Measurements from ENCODE around the gene KIRREL3.

Gene KIRREL3

DNA sequence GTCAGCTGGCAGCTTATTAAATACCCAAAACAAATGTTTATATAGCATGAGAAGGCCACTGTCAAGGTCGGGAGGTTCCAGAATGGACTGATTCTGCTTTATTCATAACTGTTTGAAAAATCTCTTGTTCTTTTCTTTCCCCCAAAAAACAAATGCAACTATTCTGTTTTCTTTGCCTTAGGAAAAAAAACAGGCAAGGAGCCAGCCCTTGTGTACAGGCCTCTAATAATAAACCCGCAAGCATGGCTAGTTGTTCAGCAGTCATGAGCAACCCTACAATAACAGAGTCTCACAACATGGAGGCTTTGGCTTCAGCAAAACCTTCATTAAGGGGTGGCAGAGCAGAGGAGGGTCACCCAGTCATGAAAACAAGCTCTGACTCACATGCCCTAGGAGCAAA is 191.7 kb downstream of the KIRREL3 start:
- no peak for DNase-seq (ENCODE audit: low read depth in 1 of 2, low spot score in 1 of 2)
- Histone ChIP-seq H3K27ac (replicated peaks) (no peak overlapping the region), H3K4me3 (replicated peaks; ENCODE audit: insufficient read depth, low read length) (no peak overlapping the region), H3K27me3 (ENCODE audit: insufficient read depth, poor library complexity, severe bottlenecking) (peaks cover 3% of the 10 kb centered on the region)
- TF ChIP-seq SPI1 (IDR thresholded peaks at IDR 0.05; ENCODE audit: borderline replicate concordance, low read depth): no peak
- TF ChIP-seq, protein P1, sequence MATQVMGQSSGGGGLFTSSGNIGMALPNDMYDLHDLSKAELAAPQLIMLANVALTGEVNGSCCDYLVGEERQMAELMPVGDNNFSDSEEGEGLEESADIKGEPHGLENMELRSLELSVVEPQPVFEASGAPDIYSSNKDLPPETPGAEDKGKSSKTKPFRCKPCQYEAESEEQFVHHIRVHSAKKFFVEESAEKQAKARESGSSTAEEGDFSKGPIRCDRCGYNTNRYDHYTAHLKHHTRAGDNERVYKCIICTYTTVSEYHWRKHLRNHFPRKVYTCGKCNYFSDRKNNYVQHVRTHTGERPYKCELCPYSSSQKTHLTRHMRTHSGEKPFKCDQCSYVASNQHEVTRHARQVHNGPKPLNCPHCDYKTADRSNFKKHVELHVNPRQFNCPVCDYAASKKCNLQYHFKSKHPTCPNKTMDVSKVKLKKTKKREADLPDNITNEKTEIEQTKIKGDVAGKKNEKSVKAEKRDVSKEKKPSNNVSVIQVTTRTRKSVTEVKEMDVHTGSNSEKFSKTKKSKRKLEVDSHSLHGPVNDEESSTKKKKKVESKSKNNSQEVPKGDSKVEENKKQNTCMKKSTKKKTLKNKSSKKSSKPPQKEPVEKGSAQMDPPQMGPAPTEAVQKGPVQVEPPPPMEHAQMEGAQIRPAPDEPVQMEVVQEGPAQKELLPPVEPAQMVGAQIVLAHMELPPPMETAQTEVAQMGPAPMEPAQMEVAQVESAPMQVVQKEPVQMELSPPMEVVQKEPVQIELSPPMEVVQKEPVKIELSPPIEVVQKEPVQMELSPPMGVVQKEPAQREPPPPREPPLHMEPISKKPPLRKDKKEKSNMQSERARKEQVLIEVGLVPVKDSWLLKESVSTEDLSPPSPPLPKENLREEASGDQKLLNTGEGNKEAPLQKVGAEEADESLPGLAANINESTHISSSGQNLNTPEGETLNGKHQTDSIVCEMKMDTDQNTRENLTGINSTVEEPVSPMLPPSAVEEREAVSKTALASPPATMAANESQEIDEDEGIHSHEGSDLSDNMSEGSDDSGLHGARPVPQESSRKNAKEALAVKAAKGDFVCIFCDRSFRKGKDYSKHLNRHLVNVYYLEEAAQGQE (IDR thresholded peaks at IDR 0.05; ENCODE audit: insufficient replicate concordance, low read depth): no peak

DNA sequence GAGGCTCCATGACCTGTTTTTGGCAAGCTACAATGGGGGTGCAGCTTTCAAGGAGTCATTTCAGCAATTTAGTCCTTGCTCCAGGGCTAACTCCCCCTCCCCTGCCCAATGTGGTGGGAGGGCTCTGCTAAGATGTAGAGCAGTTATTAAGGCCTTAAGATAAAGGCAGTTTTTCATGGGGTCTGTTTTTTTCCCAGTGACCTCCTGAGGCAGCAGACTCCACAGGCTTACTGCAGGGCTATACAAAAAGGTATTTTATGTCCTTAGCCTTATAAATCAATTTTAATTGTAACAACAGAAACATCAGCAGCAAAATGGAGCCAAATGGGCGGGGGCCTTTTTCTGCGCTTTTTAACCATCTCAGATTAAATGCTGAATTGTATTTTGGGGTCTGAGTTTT is 192.3 kb downstream of the KIRREL3 start:
- Histone ChIP-seq H3K27ac (replicated peaks) (no peak overlapping the region), H3K4me3 (replicated peaks; ENCODE audit: insufficient read depth, low read length) (no peak overlapping the region), H3K27me3 (ENCODE audit: insufficient read depth, poor library complexity, severe bottlenecking) (peaks cover 3% of the 10 kb centered on the region)
- no peak for DNase-seq (ENCODE audit: low read depth in 1 of 2, low spot score in 1 of 2)
- TF ChIP-seq GABPA (IDR thresholded peaks at IDR 0.05; ENCODE audit: low read depth) (no peak), SPI1 (IDR thresholded peaks at IDR 0.05; ENCODE audit: borderline replicate concordance, low read depth) (no peak), POLR2AphosphoS5 (IDR thresholded peaks at IDR 0.05; ENCODE audit: low read depth) (no peak)
- TF ChIP-seq, protein P2, sequence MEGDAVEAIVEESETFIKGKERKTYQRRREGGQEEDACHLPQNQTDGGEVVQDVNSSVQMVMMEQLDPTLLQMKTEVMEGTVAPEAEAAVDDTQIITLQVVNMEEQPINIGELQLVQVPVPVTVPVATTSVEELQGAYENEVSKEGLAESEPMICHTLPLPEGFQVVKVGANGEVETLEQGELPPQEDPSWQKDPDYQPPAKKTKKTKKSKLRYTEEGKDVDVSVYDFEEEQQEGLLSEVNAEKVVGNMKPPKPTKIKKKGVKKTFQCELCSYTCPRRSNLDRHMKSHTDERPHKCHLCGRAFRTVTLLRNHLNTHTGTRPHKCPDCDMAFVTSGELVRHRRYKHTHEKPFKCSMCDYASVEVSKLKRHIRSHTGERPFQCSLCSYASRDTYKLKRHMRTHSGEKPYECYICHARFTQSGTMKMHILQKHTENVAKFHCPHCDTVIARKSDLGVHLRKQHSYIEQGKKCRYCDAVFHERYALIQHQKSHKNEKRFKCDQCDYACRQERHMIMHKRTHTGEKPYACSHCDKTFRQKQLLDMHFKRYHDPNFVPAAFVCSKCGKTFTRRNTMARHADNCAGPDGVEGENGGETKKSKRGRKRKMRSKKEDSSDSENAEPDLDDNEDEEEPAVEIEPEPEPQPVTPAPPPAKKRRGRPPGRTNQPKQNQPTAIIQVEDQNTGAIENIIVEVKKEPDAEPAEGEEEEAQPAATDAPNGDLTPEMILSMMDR (IDR thresholded peaks at IDR 0.05; ENCODE audit: insufficient read depth, low read length): no peak
- TF ChIP-seq, protein P1 (IDR thresholded peaks at IDR 0.05; ENCODE audit: insufficient replicate concordance, low read depth): no peak

DNA sequence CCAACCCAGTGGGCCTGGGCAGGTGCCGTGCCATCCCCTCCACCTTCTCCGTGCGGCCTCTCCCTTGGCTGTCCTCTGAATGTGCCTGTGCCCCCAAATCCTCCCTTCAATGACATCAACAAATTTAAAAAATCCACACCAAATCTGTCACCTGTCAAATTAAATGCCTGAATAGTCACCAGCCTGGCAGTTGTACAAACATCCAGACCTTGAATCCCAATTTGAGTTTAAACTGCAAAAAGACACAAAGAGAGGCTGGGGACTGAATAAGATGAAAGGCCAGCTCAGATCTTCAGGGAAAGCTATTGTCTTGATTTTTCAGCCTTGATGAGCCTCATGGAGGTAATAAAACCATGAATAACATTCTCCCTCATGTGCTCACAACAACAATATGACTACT is 194.7 kb downstream of the KIRREL3 start:
- Histone ChIP-seq H3K4me3 (replicated peaks; ENCODE audit: insufficient read depth, low read length) (no peak overlapping the region), H3K27ac (replicated peaks) (no peak overlapping the region), H3K27me3 (ENCODE audit: insufficient read depth, poor library complexity, severe bottlenecking) (peaks cover 3% of the 10 kb centered on the region)
- TF ChIP-seq, protein P1 (IDR thresholded peaks at IDR 0.05; ENCODE audit: insufficient replicate concordance, low read depth): no peak
- no peak for TF ChIP-seq POLR2AphosphoS5 (IDR thresholded peaks at IDR 0.05; ENCODE audit: low read depth)
- no peak for TF ChIP-seq SPI1 (IDR thresholded peaks at IDR 0.05; ENCODE audit: borderline replicate concordance, low read depth)
- no peak for TF ChIP-seq GABPA (IDR thresholded peaks at IDR 0.05; ENCODE audit: low read depth)
- TF ChIP-seq, protein P2 (IDR thresholded peaks at IDR 0.05; ENCODE audit: insufficient read depth, low read length): no peak
- DNase-seq (ENCODE audit: low read depth in 1 of 2, low spot score in 1 of 2): no peak

DNA sequence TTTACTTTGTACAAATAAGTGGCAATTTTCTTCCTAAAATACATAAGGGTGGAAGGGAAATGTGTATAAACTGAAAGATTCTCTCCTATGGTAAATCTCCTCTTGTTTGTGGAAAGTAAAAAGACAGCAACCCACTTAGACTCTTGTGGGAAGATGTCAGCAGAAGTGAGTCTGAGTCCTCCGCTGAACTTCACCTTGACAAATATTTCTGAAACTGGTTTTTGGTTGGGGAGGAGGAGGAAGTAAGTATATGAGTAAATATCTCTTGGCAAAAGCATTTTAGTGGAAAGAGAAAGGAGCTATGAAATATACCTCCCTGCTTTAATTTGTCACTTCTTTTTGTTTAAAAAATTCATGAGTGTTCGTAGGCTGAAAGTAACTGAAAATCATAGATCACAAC is 196.2 kb downstream of the KIRREL3 start:
- DNase-seq (ENCODE audit: low read depth in 1 of 2, low spot score in 1 of 2): no peak
- no peak overlapping the region for H3K4me3 ChIP-seq (replicated peaks; ENCODE audit: insufficient read depth, low read length)
- TF ChIP-seq, protein P1 (IDR thresholded peaks at IDR 0.05; ENCODE audit: insufficient replicate concordance, low read depth): no peak
- no peak for TF ChIP-seq SPI1 (IDR thresholded peaks at IDR 0.05; ENCODE audit: borderline replicate concordance, low read depth)
- TF ChIP-seq GABPA (IDR thresholded peaks at IDR 0.05; ENCODE audit: low read depth): no peak
- TF ChIP-seq POLR2AphosphoS5 (IDR thresholded peaks at IDR 0.05; ENCODE audit: low read depth): no peak
- TF ChIP-seq, protein P2 (IDR thresholded peaks at IDR 0.05; ENCODE audit: insufficient read depth, low read length): no peak
- H3K27ac ChIP-seq (replicated peaks): no peak overlapping the region
- peaks cover 3% of the 10 kb centered on the region for H3K27me3 ChIP-seq (ENCODE audit: insufficient read depth, poor library complexity, severe bottlenecking)

Data from HL-60 (cell line).